ENCODE data around the gene RFPL3.
"Not testable (repeated sequence)": the region's sequence is repeated elsewhere in the genome, so short reads cannot be mapped to it uniquely, and the experiment has no call there.

RFPL3 gene

GRCh38 chr22:32354360-32355351, 3.0 kb upstream of the RFPL3 start:
- no peak overlapping the region for H3K9ac ChIP-seq (ENCODE audit: low read depth, low read length)
- no peak overlapping the region for H3K4me3 ChIP-seq (ENCODE audit: low read depth, low read length)
- H3K36me3 ChIP-seq (ENCODE audit: control insufficient read depth, insufficient read depth, low read length): no peaks in the 10 kb centered on the region
- H3K9me3 ChIP-seq (ENCODE audit: control insufficient read depth, insufficient read depth, low read length): no peaks in the 10 kb centered on the region
- no peak overlapping the region for H3K27ac ChIP-seq (ENCODE audit: low read depth, low read length)
- H3K27me3 ChIP-seq (ENCODE audit: control insufficient read depth, insufficient read depth, low read length): no peaks in the 10 kb centered on the region
- H3K4me1 ChIP-seq (ENCODE audit: control insufficient read depth, insufficient read depth, low read length): no peaks in the 10 kb centered on the region

GRCh38 chr22:32355760-32356159, 1.9 kb upstream of the RFPL3 start:
- Histone ChIP-seq H3K4me3 (ENCODE audit: low read depth, low read length) (no peak overlapping the region), H3K27ac (ENCODE audit: low read depth, low read length) (no peak overlapping the region), H3K4me1 (ENCODE audit: control insufficient read depth, insufficient read depth, low read length) (no peaks in the 10 kb centered on the region), H3K27me3 (ENCODE audit: control insufficient read depth, insufficient read depth, low read length) (no peaks in the 10 kb centered on the region), H3K9me3 (ENCODE audit: control insufficient read depth, insufficient read depth, low read length) (no peaks in the 10 kb centered on the region), H3K36me3 (ENCODE audit: control insufficient read depth, insufficient read depth, low read length) (no peaks in the 10 kb centered on the region), H3K9ac (ENCODE audit: low read depth, low read length) (no peak overlapping the region)

GRCh38 chr22:32360096-32360495, 2.4 kb downstream of the RFPL3 start:
- not testable (repeated sequence) for H3K36me3 ChIP-seq (ENCODE audit: control insufficient read depth, insufficient read depth, low read length); H3K9me3 ChIP-seq (ENCODE audit: control insufficient read depth, insufficient read depth, low read length); H3K27ac ChIP-seq (ENCODE audit: low read depth, low read length); H3K4me1 ChIP-seq (ENCODE audit: control insufficient read depth, insufficient read depth, low read length); H3K4me3 ChIP-seq (ENCODE audit: low read depth, low read length); H3K9ac ChIP-seq (ENCODE audit: low read depth, low read length); H3K27me3 ChIP-seq (ENCODE audit: control insufficient read depth, insufficient read depth, low read length)

- Histone ChIP-seq H3K9me3 (ENCODE audit: control insufficient read depth, insufficient read depth, low read length) (no peaks in the 10 kb centered on the region), H3K4me1 (ENCODE audit: control insufficient read depth, insufficient read depth, low read length) (no peaks in the 10 kb centered on the region), H3K27ac (ENCODE audit: low read depth, low read length) (no peak overlapping the region), H3K36me3 (ENCODE audit: control insufficient read depth, insufficient read depth, low read length) (no peaks in the 10 kb centered on the region), H3K4me3 (ENCODE audit: low read depth, low read length) (no peak overlapping the region), H3K27me3 (ENCODE audit: control insufficient read depth, insufficient read depth, low read length) (peaks cover 5% of the 10 kb centered on the region; the same call in 1 of the 2 replicates), H3K9ac (ENCODE audit: low read depth, low read length) (no peak overlapping the region)
These were observed 3.6 kb downstream of the RFPL3 start for GRCh38 chr22:32361257-32361656.

GRCh38 chr22:32364210-32364609, 6.5 kb downstream of the RFPL3 start:
- Histone ChIP-seq H3K9ac (ENCODE audit: low read depth, low read length) (no peak overlapping the region), H3K27ac (ENCODE audit: low read depth, low read length) (no peak overlapping the region), H3K9me3 (ENCODE audit: control insufficient read depth, insufficient read depth, low read length) (no peaks in the 10 kb centered on the region), H3K4me3 (ENCODE audit: low read depth, low read length) (no peak overlapping the region), H3K36me3 (ENCODE audit: control insufficient read depth, insufficient read depth, low read length) (no peaks in the 10 kb centered on the region), H3K4me1 (ENCODE audit: control insufficient read depth, insufficient read depth, low read length) (no peaks in the 10 kb centered on the region), H3K27me3 (ENCODE audit: control insufficient read depth, insufficient read depth, low read length) (peaks cover 5% of the 10 kb centered on the region; the same call in 1 of the 2 replicates)

GRCh38 chr22:32375678-32376450, 18.2 kb downstream of the RFPL3 start:
- Histone ChIP-seq H3K36me3 (ENCODE audit: control insufficient read depth, insufficient read depth, low read length) (no peaks in the 10 kb centered on the region), H3K4me1 (ENCODE audit: control insufficient read depth, insufficient read depth, low read length) (no peaks in the 10 kb centered on the region), H3K4me3 (ENCODE audit: low read depth, low read length) (no peak overlapping the region), H3K9ac (ENCODE audit: low read depth, low read length) (no peak overlapping the region), H3K27me3 (ENCODE audit: control insufficient read depth, insufficient read depth, low read length) (no peaks in the 10 kb centered on the region), H3K27ac (ENCODE audit: low read depth, low read length) (no peak overlapping the region), H3K9me3 (ENCODE audit: control insufficient read depth, insufficient read depth, low read length) (no peaks in the 10 kb centered on the region)

GRCh38 chr22:32376681-32377080, 19.0 kb downstream of the RFPL3 start:
- Histone ChIP-seq H3K9me3 (ENCODE audit: control insufficient read depth, insufficient read depth, low read length) (no peaks in the 10 kb centered on the region), H3K4me3 (ENCODE audit: low read depth, low read length) (no peak overlapping the region), H3K27ac (ENCODE audit: low read depth, low read length) (no peak overlapping the region), H3K4me1 (ENCODE audit: control insufficient read depth, insufficient read depth, low read length) (no peaks in the 10 kb centered on the region), H3K36me3 (ENCODE audit: control insufficient read depth, insufficient read depth, low read length) (no peaks in the 10 kb centered on the region), H3K9ac (ENCODE audit: low read depth, low read length) (no peak overlapping the region), H3K27me3 (ENCODE audit: control insufficient read depth, insufficient read depth, low read length) (no peaks in the 10 kb centered on the region)

- Histone ChIP-seq H3K27ac (ENCODE audit: low read depth, low read length) (no peak overlapping the region), H3K9me3 (ENCODE audit: control insufficient read depth, insufficient read depth, low read length) (no peaks in the 10 kb centered on the region), H3K36me3 (ENCODE audit: control insufficient read depth, insufficient read depth, low read length) (no peaks in the 10 kb centered on the region), H3K27me3 (ENCODE audit: control insufficient read depth, insufficient read depth, low read length) (no peaks in the 10 kb centered on the region), H3K9ac (ENCODE audit: low read depth, low read length) (no peak overlapping the region), H3K4me3 (ENCODE audit: low read depth, low read length) (no peak overlapping the region), H3K4me1 (ENCODE audit: control insufficient read depth, insufficient read depth, low read length) (no peaks in the 10 kb centered on the region)
These were observed 21.1 kb downstream of the RFPL3 start for GRCh38 chr22:32378707-32379272.

GRCh38 chr22:32380991-32381390, 23.3 kb downstream of the RFPL3 start:
- H3K36me3 ChIP-seq (ENCODE audit: control insufficient read depth, insufficient read depth, low read length): no peaks in the 10 kb centered on the region
- H3K4me3 ChIP-seq (ENCODE audit: low read depth, low read length): no peak overlapping the region
- no peak overlapping the region for H3K27ac ChIP-seq (ENCODE audit: low read depth, low read length)
- H3K27me3 ChIP-seq (ENCODE audit: control insufficient read depth, insufficient read depth, low read length): no peaks in the 10 kb centered on the region
- H3K4me1 ChIP-seq (ENCODE audit: control insufficient read depth, insufficient read depth, low read length): no peaks in the 10 kb centered on the region
- no peak overlapping the region for H3K9ac ChIP-seq (ENCODE audit: low read depth, low read length)
- H3K9me3 ChIP-seq (ENCODE audit: control insufficient read depth, insufficient read depth, low read length): no peaks in the 10 kb centered on the region

- Histone ChIP-seq H3K36me3 (ENCODE audit: control insufficient read depth, insufficient read depth, low read length) (peaks cover 34% of the 10 kb centered on the region), H3K4me3 (ENCODE audit: low read depth, low read length) (no peak overlapping the region), H3K9ac (ENCODE audit: low read depth, low read length) (no peak overlapping the region), H3K27ac (ENCODE audit: low read depth, low read length) (no peak overlapping the region), H3K4me1 (ENCODE audit: control insufficient read depth, insufficient read depth, low read length) (no peaks in the 10 kb centered on the region), H3K9me3 (ENCODE audit: control insufficient read depth, insufficient read depth, low read length) (no peaks in the 10 kb centered on the region), H3K27me3 (ENCODE audit: control insufficient read depth, insufficient read depth, low read length) (no peaks in the 10 kb centered on the region)
These were observed 28.0 kb downstream of the RFPL3 start for GRCh38 chr22:32385681-32386080.

- Histone ChIP-seq H3K9ac (ENCODE audit: low read depth, low read length) (no peak overlapping the region), H3K4me1 (ENCODE audit: control insufficient read depth, insufficient read depth, low read length) (no peaks in the 10 kb centered on the region), H3K36me3 (ENCODE audit: control insufficient read depth, insufficient read depth, low read length) (peaks cover 71% of the 10 kb centered on the region), H3K27me3 (ENCODE audit: control insufficient read depth, insufficient read depth, low read length) (no peaks in the 10 kb centered on the region), H3K27ac (ENCODE audit: low read depth, low read length) (no peak overlapping the region), H3K9me3 (ENCODE audit: control insufficient read depth, insufficient read depth, low read length) (no peaks in the 10 kb centered on the region), H3K4me3 (ENCODE audit: low read depth, low read length) (no peak overlapping the region)
These were observed 32.0 kb downstream of the RFPL3 start for GRCh38 chr22:32389685-32390084.

Data from HUES48 (cell line).